ENCODE data around the gene TAPBPL.
A peak's percentile ranks its signal among the peaks of the same experiment; 100 is the strongest.
"Not testable (repeated sequence)": the region's sequence is repeated elsewhere in the genome, so short reads cannot be mapped to it uniquely, and the experiment has no call there.

Gene TAPBPL

GRCh38 chr12:6490673-6491072 is 38.8 kb downstream of the TAPBPL start:
- not testable (repeated sequence) for DNase-seq (ENCODE audit: low spot score)

GRCh38 chr12:6492838-6493496 is 41.1 kb downstream of the TAPBPL start, which contains the start of gene MRPL51:
Gene MRPL51, minus strand, starts transcription at chr12:6493262. Its CDS starts 126 bp downstream, at chr12:6493136.
- peak; percentile 94 for DNase-seq (ENCODE audit: low spot score)

GRCh38 chr12:6493497-6494257 is 41.8 kb downstream of the TAPBPL start, which contains the start of gene NCAPD2:
Gene NCAPD2, plus strand, starts transcription at chr12:6494102. Its CDS starts 997 bp downstream, at chr12:6495099.
- peak; percentile 95 for DNase-seq (ENCODE audit: low spot score)

GRCh38 chr12:6494258-6494743 is 42.5 kb downstream of the TAPBPL start:
- DNase-seq (ENCODE audit: low spot score): no peak

GRCh38 chr12:6494968-6495367 is 43.1 kb downstream of the TAPBPL start:
- DNase-seq (ENCODE audit: low spot score): no peak

GRCh38 chr12:6497291-6497690 is 45.4 kb downstream of the TAPBPL start:
- not testable (repeated sequence) for DNase-seq (ENCODE audit: low spot score)

- DNase-seq (ENCODE audit: low spot score): no peak
These were observed 48.6 kb downstream of the TAPBPL start for GRCh38 chr12:6500466-6500865.

- DNase-seq (ENCODE audit: low spot score): no peak
These were observed 55.5 kb downstream of the TAPBPL start for GRCh38 chr12:6507102-6507998.

- no peak for DNase-seq (ENCODE audit: low spot score)
These were observed 56.2 kb downstream of the TAPBPL start for GRCh38 chr12:6508087-6508486.

All from CD4-positive, alpha-beta T cell treated with Interleukin-6 at 100 ng/mL for 8 hours (primary cell).